VCaP (cell line): ENCODE measurements around the gene SLPI.

Source experiments
- H3K27ac ChIP-seq: fragments of 450-650 bp; 2 replicates; pipeline ENCODE4 v1.5.1; 2017
- TF ChIP-seq, protein P1 (sequence below): fragments of 450-650 bp; conservative IDR thresholded peaks from 2 replicates; pipeline ENCODE4 v1.5.1; 2017; ENCODE audit warnings: mild to moderate bottlenecking, moderate library complexity

The SLPI gene

DNA sequence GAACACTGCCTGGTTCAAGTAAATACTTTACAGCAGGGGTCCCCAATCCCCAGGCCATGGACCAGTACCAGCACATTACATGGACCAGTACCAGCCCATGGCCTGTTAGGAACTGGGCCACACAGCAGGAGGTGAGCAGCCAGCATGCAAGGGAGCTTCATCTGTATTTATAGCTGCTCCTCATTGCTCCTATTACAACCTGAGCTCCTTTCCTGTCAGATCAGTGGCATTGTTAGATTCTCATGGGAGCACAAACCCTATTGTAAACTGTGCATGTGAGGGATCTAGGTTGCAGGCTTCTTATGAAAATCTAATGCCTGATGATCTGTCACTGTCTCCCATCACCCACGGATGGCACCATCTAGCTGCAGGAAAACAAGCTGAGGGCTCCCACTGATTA, 40.3 kb upstream of the SLPI start:
- no peak overlapping the region for H3K27ac ChIP-seq
- TF ChIP-seq, protein P1, sequence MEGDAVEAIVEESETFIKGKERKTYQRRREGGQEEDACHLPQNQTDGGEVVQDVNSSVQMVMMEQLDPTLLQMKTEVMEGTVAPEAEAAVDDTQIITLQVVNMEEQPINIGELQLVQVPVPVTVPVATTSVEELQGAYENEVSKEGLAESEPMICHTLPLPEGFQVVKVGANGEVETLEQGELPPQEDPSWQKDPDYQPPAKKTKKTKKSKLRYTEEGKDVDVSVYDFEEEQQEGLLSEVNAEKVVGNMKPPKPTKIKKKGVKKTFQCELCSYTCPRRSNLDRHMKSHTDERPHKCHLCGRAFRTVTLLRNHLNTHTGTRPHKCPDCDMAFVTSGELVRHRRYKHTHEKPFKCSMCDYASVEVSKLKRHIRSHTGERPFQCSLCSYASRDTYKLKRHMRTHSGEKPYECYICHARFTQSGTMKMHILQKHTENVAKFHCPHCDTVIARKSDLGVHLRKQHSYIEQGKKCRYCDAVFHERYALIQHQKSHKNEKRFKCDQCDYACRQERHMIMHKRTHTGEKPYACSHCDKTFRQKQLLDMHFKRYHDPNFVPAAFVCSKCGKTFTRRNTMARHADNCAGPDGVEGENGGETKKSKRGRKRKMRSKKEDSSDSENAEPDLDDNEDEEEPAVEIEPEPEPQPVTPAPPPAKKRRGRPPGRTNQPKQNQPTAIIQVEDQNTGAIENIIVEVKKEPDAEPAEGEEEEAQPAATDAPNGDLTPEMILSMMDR = no peak

DNA sequence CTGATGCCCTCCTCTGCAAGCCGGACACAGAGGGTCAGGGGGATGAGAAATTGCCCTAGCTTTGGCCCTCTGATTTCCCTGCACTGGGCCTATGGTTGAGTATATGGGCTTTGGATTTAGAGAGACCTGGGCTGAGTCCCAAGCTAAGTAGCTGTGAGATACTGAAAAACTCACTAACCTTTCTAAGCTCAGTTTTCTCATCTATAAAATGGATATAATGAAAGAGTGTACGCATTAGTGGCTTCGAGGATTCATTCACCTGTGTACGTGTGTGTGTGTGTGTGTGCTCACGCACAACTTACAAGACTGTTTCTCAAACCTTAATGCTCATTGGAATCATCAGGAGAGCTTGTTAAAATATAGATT, 39.6 kb upstream of the SLPI start:
- peak overlapping the region; percentile 74; the same call in 1 of the 2 replicates for H3K27ac ChIP-seq
- TF ChIP-seq, protein P1 = peak; percentile 73

DNA sequence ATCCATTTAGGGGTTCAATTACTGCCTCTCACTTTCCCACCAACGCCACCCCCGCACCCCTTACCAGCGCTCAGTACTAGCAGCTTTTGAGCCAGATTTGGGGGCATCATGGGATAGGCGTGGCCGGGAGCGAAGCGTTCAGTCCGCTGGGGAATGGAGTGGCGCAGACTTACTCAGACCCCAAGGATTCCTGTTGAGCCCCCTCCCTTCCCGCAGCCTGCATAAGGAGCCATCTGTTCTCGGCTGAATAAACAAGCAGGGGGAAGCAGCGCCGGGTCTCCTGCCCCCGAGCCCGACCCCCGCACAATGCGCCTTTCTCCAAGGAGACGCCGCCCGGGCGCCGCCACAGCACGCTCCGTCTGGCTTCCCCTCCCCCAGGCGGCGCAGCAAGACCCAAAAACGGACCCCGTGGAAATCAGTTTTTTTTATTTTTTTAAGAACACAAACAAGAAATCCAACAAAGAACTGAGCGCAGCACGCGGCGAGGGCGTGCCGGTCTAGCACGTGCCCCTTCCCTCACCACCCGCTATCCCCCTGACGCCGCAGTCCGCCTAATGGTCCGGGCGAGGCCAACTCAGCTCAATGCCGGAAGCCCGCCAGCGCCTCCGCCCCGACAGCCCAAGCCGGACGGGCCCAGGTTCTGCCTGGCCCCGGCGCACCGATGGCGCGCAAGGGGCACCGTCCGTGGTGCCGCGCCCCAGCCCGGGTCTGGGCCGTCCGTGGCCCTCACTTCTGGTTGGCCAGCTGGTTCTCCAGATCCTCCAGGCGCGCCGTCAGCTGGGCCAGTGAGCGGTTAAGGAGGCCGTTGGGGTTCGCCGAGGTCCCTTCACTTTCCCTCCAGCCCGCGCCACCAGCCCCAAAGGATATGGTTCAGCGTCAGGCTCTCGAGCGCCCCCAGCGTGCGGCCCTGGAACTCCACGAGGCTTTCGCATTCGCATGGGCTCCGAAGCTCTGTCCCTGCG, 39.0 kb upstream of the SLPI start:
- H3K27ac ChIP-seq = peak overlapping the region; percentile 74; the same call in 1 of the 2 replicates

DNA sequence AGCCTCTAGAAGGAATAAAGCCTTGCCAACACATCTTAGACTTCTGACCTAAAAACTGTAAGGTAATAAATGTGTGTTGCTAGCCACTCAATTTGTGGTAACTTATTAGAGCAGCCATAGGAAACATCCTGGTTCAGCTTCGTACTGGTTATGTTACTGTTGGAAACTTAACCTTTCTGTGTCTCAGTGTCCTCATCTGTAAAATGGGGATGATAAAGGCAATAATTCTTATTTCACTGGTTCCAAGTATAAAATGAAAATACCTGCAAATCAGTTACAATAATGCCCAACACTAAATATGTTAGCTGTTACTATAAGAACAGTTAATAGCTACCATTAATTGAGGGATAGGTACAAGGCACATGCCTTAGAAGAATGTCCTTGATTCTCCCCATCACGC, 38.0 kb upstream of the SLPI start:
- no peak overlapping the region for H3K27ac ChIP-seq
- TF ChIP-seq, protein P1 = no peak

More for the DNA sequence above, 39.0 kb upstream of the SLPI start:
- TF ChIP-seq, protein P1 = peak; percentile 99

DNA sequence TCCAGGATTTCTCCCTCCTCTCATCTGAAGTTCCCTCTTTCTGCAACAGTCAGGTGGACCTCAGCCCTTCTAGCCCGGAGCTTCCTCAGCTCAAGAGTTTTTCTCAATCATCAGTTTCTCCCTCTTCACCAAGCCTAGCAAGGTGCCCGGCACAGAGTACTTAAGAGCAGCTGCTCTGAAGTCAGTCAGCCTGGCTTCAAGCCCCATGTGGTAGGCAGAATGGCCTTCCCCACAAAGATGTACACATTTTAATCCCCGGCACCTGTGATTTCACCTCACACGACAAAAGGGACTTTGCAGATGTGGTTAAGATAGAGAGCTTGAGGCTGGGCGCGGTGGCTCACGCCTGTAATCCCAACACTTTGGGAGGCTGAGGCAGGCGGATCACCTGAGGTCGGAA, 37.2 kb upstream of the SLPI start:
- TF ChIP-seq, protein P1 = no peak
- peak overlapping the region; percentile 56; the same call in 1 of the 2 replicates for H3K27ac ChIP-seq

DNA sequence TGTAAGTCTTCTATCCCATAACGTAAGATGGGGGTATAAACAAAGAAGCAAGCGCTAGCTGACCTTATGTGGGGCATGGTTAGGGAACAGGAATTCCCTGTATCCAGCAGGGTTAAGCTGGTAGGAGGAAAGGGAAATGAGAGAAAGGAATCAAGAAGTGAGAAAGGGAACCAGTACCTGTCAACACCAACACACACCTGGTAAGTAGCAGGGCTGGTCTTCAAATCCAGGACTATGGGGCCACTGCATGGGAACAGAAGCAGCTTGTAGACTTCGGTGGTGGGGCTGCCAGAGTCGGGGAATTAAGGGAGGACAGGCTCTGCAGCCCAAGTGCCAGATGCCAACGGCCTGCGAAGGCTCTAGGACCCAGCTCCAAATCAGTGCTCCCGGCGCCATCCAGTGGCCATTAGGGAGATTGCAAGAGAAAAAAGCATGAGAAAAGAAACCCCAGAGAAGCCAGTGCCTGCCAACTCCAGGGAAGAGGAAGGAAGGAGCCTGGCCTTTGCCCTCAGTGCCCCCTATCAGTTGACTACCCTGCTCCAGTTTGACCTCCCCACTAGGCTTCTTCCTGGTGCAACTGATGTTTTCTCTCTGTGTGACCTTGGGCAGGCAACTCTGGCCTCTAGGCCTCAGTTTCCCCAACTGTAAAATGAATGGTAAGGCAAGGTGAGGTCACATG, 36.5 kb upstream of the SLPI start:
- TF ChIP-seq, protein P1 = peak; percentile 95
- peak overlapping the region; percentile 56; the same call in 1 of the 2 replicates for H3K27ac ChIP-seq
